ENCODE measurements around the gene CRTC1. TPM values are rescaled to one million over a fixed set of nuclear protein-coding genes. Genes with fewer than 3 reads are reported as not detected.

The CRTC1 gene
- total and polyA plus RNA-seq, 9 of the 15 experiments (the other 6 are each of a cell fraction or from before 2014, with no cell fraction given), result 0.25 to 3.8 (median 1.2) TPM; not detected in 2

DNA sequence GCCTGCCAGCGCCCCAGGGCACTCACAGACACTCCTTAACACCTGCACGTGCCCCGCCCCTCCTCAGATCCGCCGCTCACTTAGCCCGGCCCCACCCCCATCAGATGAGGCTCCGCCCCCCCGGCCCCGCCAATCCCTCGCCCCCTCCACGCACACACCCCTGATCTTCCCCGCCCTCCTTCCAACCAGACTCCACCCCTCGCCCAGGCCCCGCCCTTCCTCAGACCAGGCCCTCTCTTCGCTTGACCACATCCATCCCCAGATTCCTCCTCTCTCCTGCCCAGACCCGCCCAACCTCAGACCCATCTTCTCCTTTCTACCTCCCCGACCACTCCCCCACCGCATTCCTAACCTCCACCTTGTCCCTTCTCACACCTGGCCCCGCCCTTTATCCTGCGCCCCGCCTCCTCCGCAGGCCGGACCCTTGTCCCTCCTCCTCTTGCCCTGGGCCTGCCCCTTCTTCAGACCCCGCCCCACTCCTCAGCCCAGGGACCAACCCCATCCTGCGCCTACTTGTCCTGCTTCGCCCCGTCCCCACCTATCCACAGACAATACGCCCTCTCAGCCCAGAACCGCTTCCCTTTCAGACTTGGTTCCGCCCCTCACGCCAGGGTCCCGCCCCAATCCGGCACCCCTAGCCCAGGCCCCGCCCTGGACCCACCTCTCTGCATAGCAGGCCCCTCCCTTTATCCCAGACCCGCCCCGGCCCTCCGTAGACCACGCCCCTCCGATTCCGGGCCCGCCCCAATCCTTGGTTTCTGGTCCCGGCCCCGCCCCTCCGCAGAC lies 47.1 kb upstream of the CRTC1 start (continued):
- no peak for TF ChIP-seq GATAD2A (IDR thresholded peaks at IDR 0.05)
- no peak for TF ChIP-seq STAT5B (CRISPR knock-in tag; IDR thresholded peaks at IDR 0.05)
- TF ChIP-seq, protein P1, sequence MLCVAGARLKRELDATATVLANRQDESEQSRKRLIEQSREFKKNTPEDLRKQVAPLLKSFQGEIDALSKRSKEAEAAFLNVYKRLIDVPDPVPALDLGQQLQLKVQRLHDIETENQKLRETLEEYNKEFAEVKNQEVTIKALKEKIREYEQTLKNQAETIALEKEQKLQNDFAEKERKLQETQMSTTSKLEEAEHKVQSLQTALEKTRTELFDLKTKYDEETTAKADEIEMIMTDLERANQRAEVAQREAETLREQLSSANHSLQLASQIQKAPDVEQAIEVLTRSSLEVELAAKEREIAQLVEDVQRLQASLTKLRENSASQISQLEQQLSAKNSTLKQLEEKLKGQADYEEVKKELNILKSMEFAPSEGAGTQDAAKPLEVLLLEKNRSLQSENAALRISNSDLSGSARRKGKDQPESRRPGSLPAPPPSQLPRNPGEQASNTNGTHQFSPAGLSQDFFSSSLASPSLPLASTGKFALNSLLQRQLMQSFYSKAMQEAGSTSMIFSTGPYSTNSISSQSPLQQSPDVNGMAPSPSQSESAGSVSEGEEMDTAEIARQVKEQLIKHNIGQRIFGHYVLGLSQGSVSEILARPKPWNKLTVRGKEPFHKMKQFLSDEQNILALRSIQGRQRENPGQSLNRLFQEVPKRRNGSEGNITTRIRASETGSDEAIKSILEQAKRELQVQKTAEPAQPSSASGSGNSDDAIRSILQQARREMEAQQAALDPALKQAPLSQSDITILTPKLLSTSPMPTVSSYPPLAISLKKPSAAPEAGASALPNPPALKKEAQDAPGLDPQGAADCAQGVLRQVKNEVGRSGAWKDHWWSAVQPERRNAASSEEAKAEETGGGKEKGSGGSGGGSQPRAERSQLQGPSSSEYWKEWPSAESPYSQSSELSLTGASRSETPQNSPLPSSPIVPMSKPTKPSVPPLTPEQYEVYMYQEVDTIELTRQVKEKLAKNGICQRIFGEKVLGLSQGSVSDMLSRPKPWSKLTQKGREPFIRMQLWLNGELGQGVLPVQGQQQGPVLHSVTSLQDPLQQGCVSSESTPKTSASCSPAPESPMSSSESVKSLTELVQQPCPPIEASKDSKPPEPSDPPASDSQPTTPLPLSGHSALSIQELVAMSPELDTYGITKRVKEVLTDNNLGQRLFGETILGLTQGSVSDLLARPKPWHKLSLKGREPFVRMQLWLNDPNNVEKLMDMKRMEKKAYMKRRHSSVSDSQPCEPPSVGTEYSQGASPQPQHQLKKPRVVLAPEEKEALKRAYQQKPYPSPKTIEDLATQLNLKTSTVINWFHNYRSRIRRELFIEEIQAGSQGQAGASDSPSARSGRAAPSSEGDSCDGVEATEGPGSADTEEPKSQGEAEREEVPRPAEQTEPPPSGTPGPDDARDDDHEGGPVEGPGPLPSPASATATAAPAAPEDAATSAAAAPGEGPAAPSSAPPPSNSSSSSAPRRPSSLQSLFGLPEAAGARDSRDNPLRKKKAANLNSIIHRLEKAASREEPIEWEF (CRISPR knock-in tag; IDR thresholded peaks at IDR 0.05), result no peak
- TF ChIP-seq TEAD1 (CRISPR knock-in tag; IDR thresholded peaks at IDR 0.05), result 0 out of 4 replicates have a peak, but pooled peaks of 1 of the 2 experiments have one; percentile 34
- TF ChIP-seq HNRNPLL (IDR thresholded peaks at IDR 0.05; ENCODE audit: low read depth, low read length, poor library complexity, severe bottlenecking), result peak; percentile 65
- TF ChIP-seq, protein P2, sequence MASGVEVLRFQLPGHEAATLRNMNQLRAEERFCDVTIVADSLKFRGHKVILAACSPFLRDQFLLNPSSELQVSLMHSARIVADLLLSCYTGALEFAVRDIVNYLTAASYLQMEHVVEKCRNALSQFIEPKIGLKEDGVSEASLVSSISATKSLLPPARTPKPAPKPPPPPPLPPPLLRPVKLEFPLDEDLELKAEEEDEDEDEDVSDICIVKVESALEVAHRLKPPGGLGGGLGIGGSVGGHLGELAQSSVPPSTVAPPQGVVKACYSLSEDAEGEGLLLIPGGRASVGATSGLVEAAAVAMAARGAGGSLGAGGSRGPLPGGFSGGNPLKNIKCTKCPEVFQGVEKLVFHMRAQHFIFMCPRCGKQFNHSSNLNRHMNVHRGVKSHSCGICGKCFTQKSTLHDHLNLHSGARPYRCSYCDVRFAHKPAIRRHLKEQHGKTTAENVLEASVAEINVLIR (CRISPR knock-in tag; IDR thresholded peaks at IDR 0.05), result no peak
- TF ChIP-seq PHF20 (IDR thresholded peaks at IDR 0.05; ENCODE audit: partially characterized antibody), result no peak
- no peak for TF ChIP-seq LEF1 (IDR thresholded peaks at IDR 0.05)
- no peak for TF ChIP-seq NR3C1 (CRISPR knock-in tag; IDR thresholded peaks at IDR 0.05)
- TF ChIP-seq, protein P3, sequence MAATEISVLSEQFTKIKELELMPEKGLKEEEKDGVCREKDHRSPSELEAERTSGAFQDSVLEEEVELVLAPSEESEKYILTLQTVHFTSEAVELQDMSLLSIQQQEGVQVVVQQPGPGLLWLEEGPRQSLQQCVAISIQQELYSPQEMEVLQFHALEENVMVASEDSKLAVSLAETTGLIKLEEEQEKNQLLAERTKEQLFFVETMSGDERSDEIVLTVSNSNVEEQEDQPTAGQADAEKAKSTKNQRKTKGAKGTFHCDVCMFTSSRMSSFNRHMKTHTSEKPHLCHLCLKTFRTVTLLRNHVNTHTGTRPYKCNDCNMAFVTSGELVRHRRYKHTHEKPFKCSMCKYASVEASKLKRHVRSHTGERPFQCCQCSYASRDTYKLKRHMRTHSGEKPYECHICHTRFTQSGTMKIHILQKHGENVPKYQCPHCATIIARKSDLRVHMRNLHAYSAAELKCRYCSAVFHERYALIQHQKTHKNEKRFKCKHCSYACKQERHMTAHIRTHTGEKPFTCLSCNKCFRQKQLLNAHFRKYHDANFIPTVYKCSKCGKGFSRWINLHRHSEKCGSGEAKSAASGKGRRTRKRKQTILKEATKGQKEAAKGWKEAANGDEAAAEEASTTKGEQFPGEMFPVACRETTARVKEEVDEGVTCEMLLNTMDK (IDR thresholded peaks at IDR 0.05; ENCODE audit: borderline replicate concordance, insufficient read depth, low read depth, low read length, poor library complexity, severe bottlenecking), result no peak
- no peak for TF ChIP-seq JUND (IDR thresholded peaks at IDR 0.05; ENCODE audit: borderline replicate concordance, low read depth, low read length)
- no peak for TF ChIP-seq JUND (tag; IDR thresholded peaks at IDR 0.05; ENCODE audit: borderline replicate concordance, low read depth, low read length)
- no peak for TF ChIP-seq RHOXF2B (CRISPR knock-in tag; conservative IDR thresholded peaks at IDR 0.05)
- TF ChIP-seq KDM1A (IDR thresholded peaks at IDR 0.05), result no peak
- TF ChIP-seq PCBP2 (IDR thresholded peaks at IDR 0.05; ENCODE audit: low read depth, low read length, poor library complexity, severe bottlenecking), result no peak
- no peak for TF ChIP-seq SIRT6 (IDR thresholded peaks at IDR 0.05; ENCODE audit: low read depth, low read length)
- peak; percentile 73; the same call in 1 of the 2 replicates for TF ChIP-seq MBD2 (IDR thresholded peaks at IDR 0.05; ENCODE audit: borderline replicate concordance, low read depth)
- TF ChIP-seq TCF7 (IDR thresholded peaks at IDR 0.05; ENCODE audit: borderline replicate concordance), result no peak
- no peak for TF ChIP-seq ZNF707 (CRISPR knock-in tag; conservative IDR thresholded peaks at IDR 0.05)
- TF ChIP-seq MEF2A (IDR thresholded peaks at IDR 0.05; ENCODE audit: control insufficient read depth, low read depth, low read length), result no peak

Measured in K562 (cell line).